Measurements from ENCODE around the gene CHL1.

The CHL1 gene

GRCh38 chr3:394775-395174, 198.2 kb downstream of the CHL1 start:
- ATAC-seq (ENCODE audit: low read depth): no peak
- no peak for DNase-seq (ENCODE audit: low spot score)
- Histone ChIP-seq H3K4me3 (ENCODE audit: severe bottlenecking) (no peak overlapping the region), H3K27me3 (ENCODE audit: insufficient read depth, poor library complexity, severe bottlenecking) (no peaks in the 10 kb centered on the region), H3K27ac (ENCODE audit: poor library complexity, severe bottlenecking) (no peak overlapping the region), H3K36me3 (ENCODE audit: low read depth) (no peaks in the 10 kb centered on the region), H3K9me3 (ENCODE audit: severe bottlenecking) (no peaks in the 10 kb centered on the region), H3K4me1 (ENCODE audit: insufficient read depth, poor library complexity, severe bottlenecking) (no peaks in the 10 kb centered on the region)
- TF ChIP-seq, protein P1, sequence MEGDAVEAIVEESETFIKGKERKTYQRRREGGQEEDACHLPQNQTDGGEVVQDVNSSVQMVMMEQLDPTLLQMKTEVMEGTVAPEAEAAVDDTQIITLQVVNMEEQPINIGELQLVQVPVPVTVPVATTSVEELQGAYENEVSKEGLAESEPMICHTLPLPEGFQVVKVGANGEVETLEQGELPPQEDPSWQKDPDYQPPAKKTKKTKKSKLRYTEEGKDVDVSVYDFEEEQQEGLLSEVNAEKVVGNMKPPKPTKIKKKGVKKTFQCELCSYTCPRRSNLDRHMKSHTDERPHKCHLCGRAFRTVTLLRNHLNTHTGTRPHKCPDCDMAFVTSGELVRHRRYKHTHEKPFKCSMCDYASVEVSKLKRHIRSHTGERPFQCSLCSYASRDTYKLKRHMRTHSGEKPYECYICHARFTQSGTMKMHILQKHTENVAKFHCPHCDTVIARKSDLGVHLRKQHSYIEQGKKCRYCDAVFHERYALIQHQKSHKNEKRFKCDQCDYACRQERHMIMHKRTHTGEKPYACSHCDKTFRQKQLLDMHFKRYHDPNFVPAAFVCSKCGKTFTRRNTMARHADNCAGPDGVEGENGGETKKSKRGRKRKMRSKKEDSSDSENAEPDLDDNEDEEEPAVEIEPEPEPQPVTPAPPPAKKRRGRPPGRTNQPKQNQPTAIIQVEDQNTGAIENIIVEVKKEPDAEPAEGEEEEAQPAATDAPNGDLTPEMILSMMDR (IDR thresholded peaks at IDR 0.05; ENCODE audit: poor library complexity, severe bottlenecking): no peak

DNA sequence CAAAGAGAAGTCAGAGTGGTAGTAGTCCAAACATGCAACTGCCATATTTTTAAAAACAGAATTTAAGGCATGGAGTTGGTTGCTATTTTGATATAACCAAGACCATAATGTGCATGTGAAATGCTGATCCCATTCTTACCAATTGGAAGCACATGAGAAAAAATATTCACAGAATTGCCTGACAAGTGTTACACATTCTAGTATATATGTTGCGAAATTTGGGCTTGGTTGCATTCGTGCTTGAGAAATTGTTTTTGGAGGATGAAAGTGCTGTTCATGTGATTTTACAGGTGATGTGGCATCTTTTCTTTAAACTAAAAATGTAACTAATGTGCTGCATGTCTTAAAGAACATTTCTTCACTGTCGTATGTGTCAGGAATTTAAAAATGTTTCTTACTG, 199.7 kb downstream of the CHL1 start:
- ATAC-seq (ENCODE audit: low read depth) (no peak), DNase-seq (ENCODE audit: low spot score) (no peak)
- Histone ChIP-seq H3K4me1 (ENCODE audit: insufficient read depth, poor library complexity, severe bottlenecking) (no peaks in the 10 kb centered on the region), H3K9me3 (ENCODE audit: severe bottlenecking) (no peaks in the 10 kb centered on the region), H3K36me3 (ENCODE audit: low read depth) (no peaks in the 10 kb centered on the region), H3K27me3 (ENCODE audit: insufficient read depth, poor library complexity, severe bottlenecking) (no peaks in the 10 kb centered on the region), H3K27ac (ENCODE audit: poor library complexity, severe bottlenecking) (no peak overlapping the region), H3K4me3 (ENCODE audit: severe bottlenecking) (no peak overlapping the region)
- TF ChIP-seq, protein P1 (IDR thresholded peaks at IDR 0.05; ENCODE audit: poor library complexity, severe bottlenecking): no peak

DNA sequence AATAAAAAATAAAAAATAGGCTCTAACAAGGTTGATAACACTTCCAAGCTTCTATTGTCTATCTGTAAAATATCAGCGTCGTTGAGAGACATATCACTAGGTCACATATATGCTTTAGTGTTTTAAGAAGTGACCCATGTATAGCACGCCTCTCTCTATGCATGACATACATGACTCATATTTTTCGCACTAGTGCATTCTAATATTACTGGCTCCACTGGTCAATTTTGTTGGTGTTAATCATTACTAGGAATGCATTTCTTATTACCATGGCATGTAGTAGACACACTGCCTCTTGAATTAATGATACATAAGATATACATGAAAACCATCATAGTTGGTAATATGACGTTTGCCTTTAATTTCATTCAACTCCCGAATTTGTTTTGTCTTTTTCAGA, 203.1 kb downstream of the CHL1 start:
- H3K27ac ChIP-seq (ENCODE audit: poor library complexity, severe bottlenecking): no peak overlapping the region
- H3K4me1 ChIP-seq (ENCODE audit: insufficient read depth, poor library complexity, severe bottlenecking): no peaks in the 10 kb centered on the region
- no peaks in the 10 kb centered on the region for H3K27me3 ChIP-seq (ENCODE audit: insufficient read depth, poor library complexity, severe bottlenecking)
- no peaks in the 10 kb centered on the region for H3K9me3 ChIP-seq (ENCODE audit: severe bottlenecking)
- no peak overlapping the region for H3K4me3 ChIP-seq (ENCODE audit: severe bottlenecking)
- DNase-seq (ENCODE audit: low spot score): no peak
- TF ChIP-seq, protein P1 (IDR thresholded peaks at IDR 0.05; ENCODE audit: poor library complexity, severe bottlenecking): no peak
- no peak for ATAC-seq (ENCODE audit: low read depth)
- H3K36me3 ChIP-seq (ENCODE audit: low read depth): no peaks in the 10 kb centered on the region

DNA sequence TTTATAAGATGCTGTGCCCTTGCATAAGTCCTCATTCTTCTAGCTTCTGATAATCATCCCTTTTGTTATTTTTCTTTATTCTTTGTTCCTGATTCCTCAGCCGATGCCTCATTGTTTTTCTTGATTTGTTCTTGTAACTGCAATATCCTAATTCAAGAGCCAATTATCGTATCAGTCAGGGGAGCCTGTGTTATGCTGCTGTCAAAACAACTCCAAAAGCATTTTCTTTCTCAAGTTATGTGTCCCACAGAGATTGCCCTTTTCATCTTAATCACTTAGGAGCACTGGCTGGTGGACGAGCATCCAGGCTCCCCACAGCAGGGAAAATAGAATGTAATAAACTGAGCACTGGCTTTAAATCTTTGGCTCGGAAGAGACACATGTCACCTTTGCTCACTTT, 207.3 kb downstream of the CHL1 start:
- no peak overlapping the region for H3K4me3 ChIP-seq (ENCODE audit: severe bottlenecking)
- no peaks in the 10 kb centered on the region for H3K4me1 ChIP-seq (ENCODE audit: insufficient read depth, poor library complexity, severe bottlenecking)
- H3K27ac ChIP-seq (ENCODE audit: poor library complexity, severe bottlenecking): no peak overlapping the region
- H3K9me3 ChIP-seq (ENCODE audit: severe bottlenecking): no peaks in the 10 kb centered on the region
- TF ChIP-seq, protein P1 (IDR thresholded peaks at IDR 0.05; ENCODE audit: poor library complexity, severe bottlenecking): no peak
- no peaks in the 10 kb centered on the region for H3K36me3 ChIP-seq (ENCODE audit: low read depth)
- H3K27me3 ChIP-seq (ENCODE audit: insufficient read depth, poor library complexity, severe bottlenecking): no peaks in the 10 kb centered on the region
- ATAC-seq (ENCODE audit: low read depth): no peak
- DNase-seq (ENCODE audit: low spot score): no peak

GRCh38 chr3:409011-409410, 212.4 kb downstream of the CHL1 start:
- no peak for DNase-seq (ENCODE audit: low spot score)
- Histone ChIP-seq H3K27ac (ENCODE audit: poor library complexity, severe bottlenecking) (no peak overlapping the region), H3K4me3 (ENCODE audit: severe bottlenecking) (no peak overlapping the region), H3K36me3 (ENCODE audit: low read depth) (no peaks in the 10 kb centered on the region), H3K27me3 (ENCODE audit: insufficient read depth, poor library complexity, severe bottlenecking) (no peaks in the 10 kb centered on the region), H3K4me1 (ENCODE audit: insufficient read depth, poor library complexity, severe bottlenecking) (no peaks in the 10 kb centered on the region), H3K9me3 (ENCODE audit: severe bottlenecking) (no peaks in the 10 kb centered on the region)
- ATAC-seq (ENCODE audit: low read depth): no peak
- TF ChIP-seq, protein P1 (IDR thresholded peaks at IDR 0.05; ENCODE audit: poor library complexity, severe bottlenecking): no peak
